A549 (cell line): ENCODE data around the gene PLXNA1. TPM values are rescaled to one million over a fixed set of nuclear protein-coding genes. Genes with fewer than 3 reads are reported as not detected.

ENCODE experiments used
- ATAC-seq, 2 experiments: fragments of 200-7000 bp in 1 of 2; fragments of >200 bp in 1 of 2; cut with Nextera tagmentation in 1 of 2; cut with Tn5 transposase in 1 of 2; 3 replicates each; pipeline versions ENCODE4 v1.8.0 to v1.9.1; 2018 to 2020; ENCODE audit warnings: mild to moderate bottlenecking in 1 of 2, moderate library complexity in 1 of 2
- CTCF ChIA-PET: fragments of 300-600 bp; sonication (Branson Sonifier 250); formaldehyde crosslinking; extraction: SDS; loops from one replicate; lab custom pipeline; 2021; ENCODE audit warnings: antibody characterized with exemption, inconsistent platforms; lab: Yijun Ruan, JAX
- POLR2A ChIA-PET: fragments of 350-600 bp; formaldehyde crosslinking; extraction: SDS; loops from one replicate; lab custom pipeline; 2021; ENCODE audit warnings: antibody characterized with exemption, inconsistent platforms; lab: Yijun Ruan, JAX
- DNase-seq, 2 experiments: peaks; one replicate each; pipeline versions ENCODE4 v3.0.0 to v3.0.0-alpha.2; 2011 to 2016; ENCODE audit warnings: low read depth in 1 of 2, low spot score in 1 of 2
- FAIRE-seq: peaks from 2 replicates; lab custom pipeline; 2011; peaks lifted over from hg19 to GRCh38; lab: Jason Lieb, UNC
- H3K27ac ChIP-seq, 2 experiments: fragments of >200 bp; sonication (Bioruptor Twin); formaldehyde crosslinking; 3 replicates each; pipeline ENCODE4 v1.5.1; 2016 to 2017
- H3K4me1 ChIP-seq: fragments of >200 bp; sonication (Bioruptor Twin); formaldehyde crosslinking; 3 replicates; pipeline ENCODE4 v1.6.1; 2016
- H3K4me2 ChIP-seq: fragments of >200 bp; sonication (Bioruptor Twin); formaldehyde crosslinking; 3 replicates; pipeline ENCODE4 v1.6.1; 2016
- H3K4me3 ChIP-seq: fragments of >200 bp; sonication (Bioruptor Twin); formaldehyde crosslinking; 3 replicates; pipeline ENCODE4 v1.5.1; 2016
- H3K9me3 ChIP-seq: fragments of >200 bp; sonication (Bioruptor Twin); formaldehyde crosslinking; 3 replicates; pipeline ENCODE4 v1.6.1; 2016
- BHLHE40 ChIP-seq: IDR thresholded peaks from 2 replicates; pipeline ENCODE4 v1.6.1; 2012; ENCODE audit warnings: low read depth, low read length, inconsistent platforms
- CBX2 ChIP-seq: fragments of 200-600 bp; sonication (generic); IDR thresholded peaks from 2 replicates; pipeline ENCODE4 v1.6.1; 2016; ENCODE audit warnings: low read depth, mild to moderate bottlenecking, borderline replicate concordance
- CBX8 ChIP-seq: fragments of 200-600 bp; sonication (generic); IDR thresholded peaks from 2 replicates; pipeline ENCODE4 v1.6.1; 2016
- CHD2 ChIP-seq: fragments of 150-350 bp; IDR thresholded peaks from 2 replicates; pipeline ENCODE4 v1.6.1; 2014; ENCODE audit warnings: low read length; ENCODE audit not compliant: partially characterized antibody
- CHD4 ChIP-seq: fragments of 200-600 bp; sonication (generic); IDR thresholded peaks from 2 replicates; pipeline ENCODE4 v1.6.1; 2016; ENCODE audit warnings: antibody characterized with exemption, mild to moderate bottlenecking, borderline replicate concordance
- ELK1 ChIP-seq: fragments of 150-350 bp; IDR thresholded peaks from 2 replicates; pipeline ENCODE4 v1.6.1; 2014; ENCODE audit warnings: low read depth, mild to moderate bottlenecking, low read length
- HDAC2 ChIP-seq: fragments of 200-600 bp; sonication (generic); IDR thresholded peaks from 2 replicates; pipeline ENCODE4 v1.6.1; 2016
- HEYL ChIP-seq: fragments of 250-450 bp; sonication (Bioruptor Pico); IDR thresholded peaks from 2 replicates; pipeline ENCODE4 v1.8.0; 2021; ENCODE audit warnings: mild to moderate bottlenecking, moderate library complexity
- HMGXB4 ChIP-seq: fragments of 250-450 bp; sonication (Bioruptor Pico); IDR thresholded peaks from 2 replicates; pipeline ENCODE4 v1.5.0; 2021; ENCODE audit warnings: mild to moderate bottlenecking, moderate library complexity, borderline replicate concordance
- HOXA7 ChIP-seq: fragments of 250-450 bp; sonication (Bioruptor Pico); IDR thresholded peaks from 2 replicates; pipeline ENCODE4 v1.5.0; 2020; ENCODE audit warnings: mild to moderate bottlenecking, moderate library complexity
- JUN ChIP-seq, 2 experiments: fragments of >200 bp; sonication (Bioruptor Twin); formaldehyde crosslinking; IDR thresholded peaks; 2 replicates in 1 of 2; 3 replicates in 1 of 2; pipeline ENCODE4 v1.6.1; 2016 to 2017
- NPAS2 ChIP-seq: fragments of 250-450 bp; sonication (Bioruptor Pico); IDR thresholded peaks from 2 replicates; pipeline ENCODE4 v1.8.0; 2022; ENCODE audit warnings: mild to moderate bottlenecking, moderate library complexity, borderline replicate concordance
- NR3C1 ChIP-seq: fragments of >200 bp; sonication (Bioruptor Twin); formaldehyde crosslinking; IDR thresholded peaks from 3 replicates; pipeline ENCODE4 v1.6.1; 2017
- PBX3 ChIP-seq: IDR thresholded peaks from 2 replicates; pipeline ENCODE4 v1.6.1; 2012
- POLR2AphosphoS2 ChIP-seq: conservative IDR thresholded peaks from 2 replicates; pipeline ENCODE4 v1.6.1; 2012; ENCODE audit warnings: low read length, improper control_type of control experiment, inconsistent platforms
- REST ChIP-seq: fragments of 200-600 bp; sonication (generic); IDR thresholded peaks from 2 replicates; pipeline ENCODE4 v1.6.1; 2016; ENCODE audit warnings: antibody characterized with exemption, mild to moderate bottlenecking, moderate library complexity
- TP53 ChIP-seq: fragments of 250-450 bp; sonication (Bioruptor Pico); IDR thresholded peaks from 2 replicates; pipeline ENCODE4 v1.5.0; 2021; ENCODE audit warnings: mild to moderate bottlenecking, moderate library complexity
- USF2 ChIP-seq: fragments of 450-650 bp; IDR thresholded peaks from 2 replicates; pipeline ENCODE4 v1.6.1; 2014; ENCODE audit warnings: antibody characterized with exemption
- ZFP36 ChIP-seq: fragments of 450-650 bp; IDR thresholded peaks from 2 replicates; pipeline ENCODE4 v1.6.1; 2014; ENCODE audit warnings: borderline replicate concordance; ENCODE audit not compliant: partially characterized antibody
- WGBS: methylation state at CpG from one replicate; pipeline ENCODE4 v1.1.6; 2017; ENCODE audit errors: missing lambda C conversion rate; 5-methylcytosine and 5-hydroxymethylcytosine counted together
- polyA plus RNA-seq, 4 experiments: library from polyadenylated mRNA; depleted of rRNA in 3 of 4; stranded (reverse); fragments of >200 nt; fragmentation: RNase III in 1 of 4; extraction: RNeasy Plus Mini Kit Qiagen cat#74134 plus additional on column Dnase treatment in 1 of 4; gene quantifications; 2 replicates in 3 of 4; 3 replicates in 1 of 4; pipeline ENCODE4 v1.2.3, GENCODE V29; 2011 to 2017

The PLXNA1 gene
- polyA plus RNA-seq, 2 of the 4 experiments (the other 2 are of a cell fraction), result 9.1 to 16.3 TPM

- H3K27ac ChIP-seq, result no peak overlapping the region
- ATAC-seq (no peak), FAIRE-seq (no peak), DNase-seq (no peak)
- H3K9me3 ChIP-seq, result no peaks in the 10 kb centered on the region
- POLR2A ChIA-PET, result no interaction called here
- no peak overlapping the region for H3K4me2 ChIP-seq
- no peak overlapping the region for H3K4me3 ChIP-seq
- TF ChIP-seq NPAS2 (CRISPR knock-in tag) (no peak), ELK1 (no peak)
- CTCF ChIA-PET, result no interaction called here
- WGBS, result 93% methylated on average over 6 of the region's 12 CpGs
- no peaks in the 10 kb centered on the region; the same call in 1 of the 3 replicates for H3K4me1 ChIP-seq
Measured at GRCh38 chr3:127003175-127003555, 20.2 kb downstream of the PLXNA1 start.

GRCh38 chr3:127003601-127004280 is 20.8 kb downstream of the PLXNA1 start:
- Histone ChIP-seq H3K4me1 (no peaks in the 10 kb centered on the region; the same call in 1 of the 3 replicates), H3K9me3 (no peaks in the 10 kb centered on the region), H3K4me3 (no peak overlapping the region), H3K27ac (no peak overlapping the region), H3K4me2 (no peak overlapping the region)
- DNase-seq (no peak), FAIRE-seq (no peak), ATAC-seq (no peak)
- 100% methylated on average over 2 of the region's 7 CpGs for WGBS
- ChIA-PET CTCF (interaction anchor here (0.5 kb wide), 2 partner anchors 251 to 1565 kb away, joined by 3 to 4 read pairs; no protein-coding TSS in a partner anchor), POLR2A (no interaction called here)
- no peak for TF ChIP-seq CHD4
- TF ChIP-seq PBX3, result no peak
- TF ChIP-seq TP53 (CRISPR knock-in tag), result no peak
- TF ChIP-seq HMGXB4 (CRISPR knock-in tag), result no peak
- no peak for TF ChIP-seq NR3C1
- TF ChIP-seq CBX8, result no peak
- no peak for TF ChIP-seq CHD2
- no peak for TF ChIP-seq BHLHE40
- TF ChIP-seq ZFP36, result no peak
- no peak for TF ChIP-seq JUN (IDR thresholded peaks at IDR 0.05)
- no peak for TF ChIP-seq REST
- no peak for TF ChIP-seq HDAC2
- no peak for TF ChIP-seq POLR2AphosphoS2
- TF ChIP-seq CBX2, result no peak
- no peak for TF ChIP-seq HOXA7 (CRISPR knock-in tag)
- no peak for TF ChIP-seq HEYL (CRISPR knock-in tag)
- TF ChIP-seq USF2, result no peak
